Large intestine (tissue), 3 donors: ENCODE measurements around the gene GDI1. TPM values are rescaled to one million over a fixed set of nuclear protein-coding genes. Genes with fewer than 3 reads are reported as not detected.

Source experiments
- DNase-seq, 2 donors: peaks; one replicate each; pipeline versions ENCODE4 v3.0.0 to v3.0.0-alpha.2; 2013
- H3K27ac ChIP-seq: one replicate; pipeline ENCODE4 v1.5.1; 2013; ENCODE audit warnings: low read length
- H3K27me3 ChIP-seq: 2 replicates; pipeline ENCODE4 v1.6.1; 2013; ENCODE audit warnings: low read length; ENCODE audit not compliant: control insufficient read depth, insufficient read depth
- H3K36me3 ChIP-seq: 2 replicates; pipeline ENCODE4 v1.6.1; 2013; ENCODE audit warnings: low read length; ENCODE audit not compliant: control insufficient read depth, insufficient read depth
- H3K4me1 ChIP-seq: one replicate; pipeline ENCODE4 v1.6.1; 2013; ENCODE audit warnings: low read length; ENCODE audit not compliant: control insufficient read depth, insufficient read depth
- H3K4me3 ChIP-seq: one replicate; pipeline ENCODE4 v1.5.1; 2013; ENCODE audit warnings: low read length
- H3K9me3 ChIP-seq: one replicate; pipeline ENCODE4 v1.6.1; 2013; ENCODE audit warnings: mild to moderate bottlenecking, low read depth, low read length, moderate library complexity; ENCODE audit not compliant: control insufficient read depth
- WGBS: methylation state at CpG from one replicate; pipeline ENCODE4 v1.1.5; 2013; ENCODE audit warnings: low lambda C conversion rate; ENCODE audit not compliant: insufficient coverage; 5-methylcytosine and 5-hydroxymethylcytosine counted together
- polyA plus RNA-seq: library from polyadenylated mRNA; unstranded; fragments of 120-200 nt; gene quantifications from one replicate; pipeline ENCODE4 v1.2.1, GENCODE V29; 2013

Gene GDI1
- polyA plus RNA-seq, 1 donor: 108 TPM

DNA sequence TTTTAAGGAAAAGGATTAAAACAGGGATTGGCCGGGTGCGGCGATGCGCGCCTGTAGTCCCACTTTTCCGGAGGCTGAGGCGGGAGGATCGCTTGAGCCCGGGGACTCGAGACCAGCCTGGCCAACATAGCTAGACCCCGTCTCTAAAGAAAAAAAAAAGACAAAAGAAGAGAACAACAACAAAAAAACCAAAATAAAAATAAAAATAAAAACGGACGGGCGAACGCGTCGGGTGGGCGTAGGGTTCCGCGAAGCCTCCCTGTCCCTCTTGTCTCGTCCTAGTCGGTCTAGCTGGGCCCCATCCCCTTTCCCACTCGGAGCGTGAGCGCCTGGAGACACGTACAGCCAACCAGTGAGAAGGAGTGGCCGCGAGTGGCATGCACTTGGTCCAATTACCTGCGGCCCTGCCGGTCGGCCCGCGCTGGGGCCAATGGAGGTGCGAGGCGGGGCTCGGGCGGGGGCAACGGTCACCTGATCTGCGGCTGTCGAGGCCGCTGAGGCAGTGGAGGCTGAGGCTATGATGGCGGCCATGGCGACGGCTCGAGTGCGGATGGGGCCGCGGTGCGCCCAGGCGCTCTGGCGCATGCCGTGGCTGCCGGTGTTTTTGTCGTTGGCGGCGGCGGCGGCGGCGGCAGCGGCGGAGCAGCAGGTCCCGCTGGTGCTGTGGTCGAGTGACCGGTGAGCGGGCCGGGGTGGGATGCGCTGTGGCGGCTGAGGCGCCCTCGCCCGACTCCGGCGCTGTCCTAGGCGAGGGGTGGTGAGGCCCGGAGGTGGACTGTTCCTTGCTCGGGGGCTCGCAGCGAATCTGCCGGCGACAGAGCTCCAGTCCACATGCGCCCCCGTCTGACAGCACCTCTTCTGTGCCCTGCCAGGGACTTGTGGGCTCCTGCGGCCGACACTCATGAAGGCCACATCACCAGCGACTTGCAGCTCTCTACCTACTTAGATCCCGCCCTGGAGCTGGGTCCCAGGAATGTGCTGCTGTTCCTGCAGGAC is 8.5 kb upstream of the GDI1 start, which contains the start of gene ATP6AP1:
Gene ATP6AP1, plus strand, starts transcription at position 502 of the 996 bp plus-strand sequence. Its CDS starts 16 bp downstream, at position 518.
- H3K36me3 ChIP-seq: peaks cover 23% of the 10 kb centered on the region
- no peaks in the 10 kb centered on the region for H3K9me3 ChIP-seq
- H3K4me1 ChIP-seq: peaks cover 8% of the 10 kb centered on the region
- H3K27ac ChIP-seq: peak within 1 kb of the TSS; percentile 58
- peak; percentile 87 to 93 for DNase-seq
- WGBS: no CpG with 5 or more reads among the region's 87 CpGs
- H3K27me3 ChIP-seq: no peaks in the 10 kb centered on the region
- H3K4me3 ChIP-seq: peak within 1 kb of the TSS; percentile 71

DNA sequence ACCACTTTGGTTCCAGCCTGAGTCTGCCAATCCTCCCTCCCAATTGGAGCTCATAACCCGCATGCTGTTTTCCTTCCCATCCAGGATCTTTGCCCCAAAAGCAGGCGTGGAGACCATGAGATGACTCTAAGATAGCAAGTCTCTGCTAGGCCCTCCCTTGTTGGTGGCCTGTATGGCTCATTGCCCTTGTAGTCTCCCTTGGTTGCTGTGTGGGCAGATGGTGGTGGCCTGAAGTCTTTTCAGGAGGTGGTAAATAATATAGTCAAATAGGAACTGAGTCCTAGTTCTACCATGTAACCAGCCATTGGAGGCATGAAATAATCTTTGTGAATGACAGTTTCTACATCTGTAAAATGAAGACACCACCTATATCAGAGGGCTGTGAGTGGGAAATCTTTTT is 7.2 kb upstream of the GDI1 start:
- peak overlapping the region; percentile 71 for H3K4me3 ChIP-seq
- no peaks in the 10 kb centered on the region for H3K27me3 ChIP-seq
- DNase-seq: no peak
- H3K9me3 ChIP-seq: no peaks in the 10 kb centered on the region
- peaks cover 8% of the 10 kb centered on the region for H3K4me1 ChIP-seq
- peaks cover 32% of the 10 kb centered on the region for H3K36me3 ChIP-seq
- WGBS: no CpG with 5 or more reads among the region's 2 CpGs
- H3K27ac ChIP-seq: no peak overlapping the region

DNA sequence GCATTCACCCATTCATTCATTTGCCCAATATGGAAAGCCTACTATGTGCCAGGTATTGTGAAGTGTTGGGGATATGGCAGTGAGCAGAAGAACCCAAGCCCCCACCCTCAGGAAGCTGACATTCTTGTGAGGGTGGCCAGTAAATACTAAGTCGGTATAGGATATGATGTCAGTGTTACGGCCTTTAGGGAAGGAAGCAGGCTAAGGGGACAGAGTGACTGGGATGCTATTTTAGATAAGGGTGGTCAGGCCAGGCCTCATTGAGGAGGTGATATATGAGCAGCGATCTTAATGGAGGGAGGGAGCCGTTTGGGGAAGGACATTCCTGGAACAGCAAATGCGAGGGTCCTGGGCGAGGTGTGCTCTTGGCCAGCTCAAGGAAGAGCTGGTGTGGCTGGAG is 6.5 kb upstream of the GDI1 start:
- H3K36me3 ChIP-seq: peaks cover 39% of the 10 kb centered on the region
- no peaks in the 10 kb centered on the region for H3K9me3 ChIP-seq
- no CpG with 5 or more reads among the region's 6 CpGs for WGBS
- no peak overlapping the region for H3K4me3 ChIP-seq
- no peak overlapping the region for H3K27ac ChIP-seq
- peaks cover 8% of the 10 kb centered on the region for H3K4me1 ChIP-seq
- H3K27me3 ChIP-seq: no peaks in the 10 kb centered on the region
- no peak for DNase-seq

DNA sequence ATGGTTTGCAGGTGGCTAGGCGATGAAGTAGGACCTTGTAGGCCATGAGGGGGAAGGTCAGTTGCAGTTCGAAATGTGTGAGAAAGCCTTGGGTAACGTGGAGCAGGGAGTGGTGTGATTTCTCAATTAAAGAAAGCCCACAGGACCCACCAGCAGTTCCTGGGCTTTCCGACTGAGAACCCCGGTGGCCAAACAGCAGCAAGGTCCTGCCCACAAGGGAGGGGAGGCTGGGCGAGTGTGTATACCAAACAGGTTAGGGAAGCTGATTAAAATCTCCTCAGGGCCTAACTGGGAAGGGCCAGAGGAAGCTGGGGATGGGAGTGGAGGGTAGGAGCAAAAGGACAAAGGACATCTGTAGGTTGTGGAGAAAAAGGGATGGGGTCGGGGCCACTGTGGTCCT is 6.0 kb upstream of the GDI1 start:
- H3K27ac ChIP-seq: no peak overlapping the region
- no CpG with 5 or more reads among the region's 7 CpGs for WGBS
- H3K27me3 ChIP-seq: no peaks in the 10 kb centered on the region

DNA sequence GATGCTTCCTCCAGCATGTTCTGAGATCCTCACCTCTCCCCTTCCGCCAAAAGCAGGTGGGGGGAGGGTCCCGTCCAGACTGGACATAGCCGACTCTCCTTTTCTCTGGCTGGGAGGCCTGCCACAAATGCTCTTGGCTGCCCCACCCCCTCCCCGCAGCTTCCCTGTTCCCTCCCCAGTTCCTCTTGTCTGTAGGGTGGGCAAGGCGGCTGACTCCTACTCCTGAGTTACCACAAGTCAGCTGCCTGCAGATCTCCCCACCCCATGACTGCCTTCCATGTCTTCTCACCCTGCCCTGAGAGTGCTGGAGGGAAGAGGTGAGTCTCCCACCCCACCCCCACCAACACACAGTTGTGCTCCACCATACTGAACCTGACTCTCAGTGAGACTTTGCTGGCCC is 5.6 kb upstream of the GDI1 start:
- no peaks in the 10 kb centered on the region for H3K9me3 ChIP-seq
- H3K27ac ChIP-seq: no peak overlapping the region
- WGBS: no CpG with 5 or more reads among the region's 5 CpGs
- H3K36me3 ChIP-seq: peaks cover 44% of the 10 kb centered on the region
- H3K27me3 ChIP-seq: no peaks in the 10 kb centered on the region
- H3K4me3 ChIP-seq: no peak overlapping the region
- DNase-seq: no peak
- H3K4me1 ChIP-seq: peaks cover 9% of the 10 kb centered on the region

More for the DNA sequence above, 6.0 kb upstream of the GDI1 start:
- H3K9me3 ChIP-seq: no peaks in the 10 kb centered on the region
- H3K36me3 ChIP-seq: peaks cover 42% of the 10 kb centered on the region
- no peak for DNase-seq
- H3K4me1 ChIP-seq: peaks cover 8% of the 10 kb centered on the region
- no peak overlapping the region for H3K4me3 ChIP-seq

DNA sequence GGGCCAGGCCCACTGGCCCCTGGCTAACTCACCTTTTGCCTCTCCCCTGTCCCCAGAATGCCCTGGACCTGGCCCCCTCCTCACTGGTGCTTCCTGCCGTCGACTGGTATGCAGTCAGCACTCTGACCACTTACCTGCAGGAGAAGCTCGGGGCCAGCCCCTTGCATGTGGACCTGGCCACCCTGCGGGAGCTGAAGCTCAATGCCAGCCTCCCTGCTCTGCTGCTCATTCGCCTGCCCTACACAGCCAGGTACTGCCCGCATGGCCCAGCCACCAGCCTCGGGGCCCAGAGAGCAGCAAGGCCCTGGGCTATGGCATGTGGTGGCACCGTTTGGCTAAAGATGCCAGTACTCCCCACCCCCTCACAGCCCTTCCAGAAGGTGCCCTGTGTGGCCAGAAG is 4.7 kb upstream of the GDI1 start:
- DNase-seq: no peak
- WGBS: no CpG with 5 or more reads among the region's 8 CpGs
- H3K27ac ChIP-seq: no peak overlapping the region
- H3K4me1 ChIP-seq: peaks cover 11% of the 10 kb centered on the region
- H3K4me3 ChIP-seq: no peak overlapping the region
- no peaks in the 10 kb centered on the region for H3K9me3 ChIP-seq
- no peaks in the 10 kb centered on the region for H3K27me3 ChIP-seq
- H3K36me3 ChIP-seq: peaks cover 44% of the 10 kb centered on the region

DNA sequence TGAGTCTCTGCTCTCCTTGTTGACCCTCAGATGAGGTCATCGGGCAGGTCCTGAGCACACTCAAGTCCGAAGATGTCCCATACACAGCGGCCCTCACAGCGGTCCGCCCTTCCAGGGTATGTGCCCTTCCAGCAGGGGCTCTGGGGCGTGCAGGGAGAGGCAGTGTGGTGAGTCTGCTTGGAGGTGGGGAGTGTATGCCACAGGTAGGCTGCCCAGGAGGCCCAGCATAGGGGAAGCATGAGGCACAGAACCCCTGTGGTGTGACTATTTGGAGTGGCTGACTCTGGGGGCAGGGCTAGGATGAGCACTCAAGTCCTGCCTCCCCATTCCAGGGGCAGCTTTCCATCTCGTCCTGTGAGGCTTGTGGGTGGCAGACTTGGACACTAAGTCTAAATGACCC is 3.3 kb upstream of the GDI1 start:
- no peak overlapping the region for H3K4me3 ChIP-seq
- H3K36me3 ChIP-seq: peaks cover 44% of the 10 kb centered on the region
- H3K27ac ChIP-seq: no peak overlapping the region
- peaks cover 17% of the 10 kb centered on the region for H3K4me1 ChIP-seq
- WGBS: no CpG with 5 or more reads among the region's 7 CpGs
- no peaks in the 10 kb centered on the region for H3K9me3 ChIP-seq
- no peaks in the 10 kb centered on the region for H3K27me3 ChIP-seq
- DNase-seq: no peak

DNA sequence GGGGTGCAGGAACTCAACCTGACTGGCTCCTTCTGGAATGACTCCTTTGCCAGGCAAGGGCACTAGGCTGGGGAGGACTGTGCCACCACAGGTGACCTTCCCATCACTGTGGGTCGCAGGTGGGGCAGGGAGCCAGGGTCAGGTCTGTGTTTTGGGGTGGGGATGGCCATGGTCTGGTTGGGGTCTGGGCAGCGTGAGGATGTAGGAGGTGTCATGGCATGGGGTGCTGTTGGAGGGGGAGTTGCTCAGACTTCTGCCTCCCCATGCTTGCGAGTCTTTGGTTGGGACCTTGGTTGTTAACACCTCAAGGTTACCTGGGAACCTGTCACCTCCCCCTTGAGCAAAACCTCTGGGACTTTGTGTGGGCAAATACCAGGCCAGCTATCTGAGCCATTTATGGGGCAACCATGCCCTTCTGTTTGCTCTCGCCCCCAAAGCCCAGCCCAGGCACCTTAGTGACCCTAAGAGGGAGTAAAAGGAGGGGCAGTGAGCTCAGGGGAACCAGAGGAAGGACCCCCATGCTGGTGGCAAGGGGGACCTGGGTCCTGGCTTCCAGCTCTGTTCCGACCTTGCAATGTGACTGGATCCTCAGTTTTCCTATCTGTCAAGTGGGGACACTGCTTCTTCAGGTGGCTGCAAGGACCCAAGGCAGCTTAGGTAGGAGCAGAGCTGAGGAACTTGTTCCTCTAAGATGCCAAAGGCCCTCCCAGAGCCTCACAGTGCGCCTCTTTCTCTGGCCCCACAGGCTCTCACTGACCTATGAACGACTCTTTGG is 2.4 kb upstream of the GDI1 start:
- Histone ChIP-seq H3K27ac (no peak overlapping the region), H3K27me3 (no peaks in the 10 kb centered on the region), H3K9me3 (no peaks in the 10 kb centered on the region), H3K36me3 (peaks cover 50% of the 10 kb centered on the region), H3K4me1 (peaks cover 17% of the 10 kb centered on the region), H3K4me3 (no peak overlapping the region)
- no CpG with 5 or more reads among the region's 7 CpGs for WGBS
- DNase-seq: no peak

DNA sequence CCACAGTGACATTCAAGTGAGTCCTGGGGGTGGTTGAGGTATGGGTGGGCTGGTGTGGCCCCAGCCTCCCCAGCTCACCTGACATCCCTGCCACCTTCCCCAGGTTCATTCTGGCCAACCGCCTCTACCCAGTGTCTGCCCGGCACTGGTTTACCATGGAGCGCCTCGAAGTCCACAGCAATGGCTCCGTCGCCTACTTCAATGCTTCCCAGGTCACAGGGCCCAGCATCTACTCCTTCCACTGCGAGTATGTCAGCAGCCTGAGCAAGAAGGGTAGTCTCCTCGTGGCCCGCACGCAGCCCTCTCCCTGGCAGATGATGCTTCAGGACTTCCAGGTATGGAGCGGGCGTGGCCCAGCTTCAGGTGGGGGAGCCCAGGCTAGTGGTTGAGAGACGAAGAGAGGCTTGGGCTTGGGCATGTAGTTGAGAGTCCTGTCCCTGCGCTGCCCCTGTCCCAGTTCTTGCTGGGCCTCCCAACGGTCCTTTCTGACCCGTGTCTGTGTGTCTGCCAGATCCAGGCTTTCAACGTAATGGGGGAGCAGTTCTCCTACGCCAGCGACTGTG is 1.7 kb upstream of the GDI1 start:
- H3K27me3 ChIP-seq: no peaks in the 10 kb centered on the region
- DNase-seq: no peak
- H3K4me3 ChIP-seq: no peak overlapping the region
- H3K4me1 ChIP-seq: peaks cover 17% of the 10 kb centered on the region
- no CpG with 5 or more reads among the region's 19 CpGs for WGBS
- H3K9me3 ChIP-seq: no peaks in the 10 kb centered on the region
- no peak overlapping the region for H3K27ac ChIP-seq
- peaks cover 56% of the 10 kb centered on the region for H3K36me3 ChIP-seq

DNA sequence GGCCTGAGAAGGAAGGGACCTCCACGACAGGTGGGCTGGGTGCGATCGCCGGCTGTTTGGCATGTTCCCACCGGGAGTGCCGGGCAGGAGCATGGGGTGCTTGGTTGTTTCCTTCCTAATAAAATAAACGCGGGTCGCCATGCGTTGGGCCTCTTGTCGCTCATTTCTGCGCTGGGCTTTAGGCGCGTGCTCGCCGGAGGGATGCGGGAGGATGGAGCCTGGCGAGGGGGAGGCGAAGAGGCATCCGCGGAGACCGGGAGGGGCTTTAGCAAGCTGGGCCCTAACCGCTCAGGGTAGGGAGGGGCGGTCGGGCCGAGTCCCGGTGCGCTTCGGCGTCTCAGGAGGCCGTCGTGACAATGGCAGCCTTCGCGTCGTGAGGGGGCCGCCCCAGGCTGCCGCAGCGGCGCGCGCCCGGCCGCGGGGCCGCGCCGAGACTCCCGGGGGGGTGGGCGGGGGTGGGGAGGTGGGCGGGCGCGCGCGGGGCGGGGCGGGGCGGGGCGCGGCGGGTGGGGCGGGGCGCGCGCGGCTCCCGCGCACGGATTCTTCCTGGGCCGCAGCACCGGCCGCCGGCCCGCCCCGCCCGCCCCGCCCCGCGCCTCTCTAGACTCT is 476 bp upstream of the GDI1 start:
- peaks cover 58% of the 10 kb centered on the region for H3K36me3 ChIP-seq

More for the DNA sequence above, 476 bp upstream of the GDI1 start:
- DNase-seq: peak in 1 of 2 donors; percentile 43
- Histone ChIP-seq H3K9me3 (no peaks in the 10 kb centered on the region), H3K4me3 (peak overlapping the region; percentile 26), H3K27me3 (no peaks in the 10 kb centered on the region), H3K27ac (no peak overlapping the region), H3K4me1 (peaks cover 12% of the 10 kb centered on the region)
- no CpG with 5 or more reads among the region's 78 CpGs for WGBS
